Lung (tissue), 12 donors: ENCODE results near the gene PDE8A. TPM values are rescaled to one million over a fixed set of nuclear protein-coding genes. Genes with fewer than 3 reads are reported as not detected.

Experiments used
- ATAC-seq: fragments of 200-7000 bp; cut with Tn5 transposase; one replicate; pipeline ENCODE4 v1.9.1; 2020; ENCODE audit warnings: moderate number of reproducible peaks; ENCODE audit not compliant: insufficient read depth, low FRiP score
- DNase-seq, 3 donors: peaks; one replicate each; pipeline ENCODE4 v3.0.0-alpha.2; 2013 to 2017
- H3K27ac ChIP-seq, 2 donors: one replicate each; pipeline ENCODE4 v1.5.1; 2013; ENCODE audit warnings: mild to moderate bottlenecking in 2 of 2, moderate library complexity in 2 of 2, control low read depth in 1 of 2, inconsistent platforms in 1 of 2, low read depth in 1 of 2, low read length in 1 of 2
- H3K27me3 ChIP-seq, 3 donors: one replicate each; pipeline ENCODE4 v1.5.1; 2013; ENCODE audit warnings: low read length in 2 of 3; ENCODE audit not compliant: control insufficient read depth in 3 of 3, insufficient read depth in 3 of 3
- H3K36me3 ChIP-seq, 4 donors: one replicate each; pipeline ENCODE4 v1.5.1; 2013; ENCODE audit warnings: low read length in 4 of 4, mild to moderate bottlenecking in 1 of 4, moderate library complexity in 1 of 4; ENCODE audit not compliant: control insufficient read depth in 4 of 4, insufficient read depth in 4 of 4
- H3K4me1 ChIP-seq, 5 donors: one replicate each; pipeline ENCODE4 v1.5.1; 2013; ENCODE audit warnings: low read length in 5 of 5, mild to moderate bottlenecking in 2 of 5, moderate library complexity in 1 of 5; ENCODE audit not compliant: control insufficient read depth in 5 of 5, insufficient read depth in 5 of 5
- H3K4me3 ChIP-seq: one replicate; pipeline ENCODE4 v1.5.1; 2013; ENCODE audit warnings: mild to moderate bottlenecking, control low read depth, moderate library complexity
- H3K9ac ChIP-seq, 2 donors: one replicate each; pipeline ENCODE4 v1.5.1; 2013; ENCODE audit warnings: low read length in 2 of 2, control low read depth in 1 of 2; ENCODE audit not compliant: insufficient read depth in 1 of 2
- H3K9me3 ChIP-seq, 4 donors: one replicate each; pipeline ENCODE4 v1.5.1; 2013; ENCODE audit warnings: low read length in 3 of 4, mild to moderate bottlenecking in 1 of 4, moderate library complexity in 1 of 4; ENCODE audit not compliant: control insufficient read depth in 4 of 4, insufficient read depth in 3 of 4
- WGBS, 2 donors: extraction: QIAGEN DNeasy Blood & Tissue Kit; methylation state at CpG; one replicate each; pipeline ENCODE4 v1.1.7; 2013; 5-methylcytosine and 5-hydroxymethylcytosine counted together
- polyA plus RNA-seq, 2 donors: library from polyadenylated mRNA; stranded (reverse); fragments of 200-250 nt; gene quantifications; one replicate each; pipeline ENCODE4 v1.2.1, GENCODE V29; 2013
- total RNA-seq, 2 donors: library from RNA; depleted of rRNA in 1 of 2; stranded (reverse); fragments of >200 nt in 1 of 2; gene quantifications; one replicate each; pipeline ENCODE4 v1.2.1, GENCODE V29; 2014 to 2021
- TF ChIP-seq, protein P1 (sequence below): IDR thresholded peaks from 2 replicates; pipeline ENCODE4 v1.5.1; 2012; ENCODE audit warnings: mild to moderate bottlenecking; ENCODE audit errors: control extremely low read depth, extremely low read depth
- donor health status: control.
- donor health status: control.
- donor health status: Bipolar disorder and iron deficiency.
- donor health status: healthy.
- donor health status: DM: yes; HTN: yes; CAD: no.

The PDE8A gene
- total and polyA plus RNA-seq, 4 donors, result 13.7 to 87.7 (median 33.5) TPM

- TF ChIP-seq, protein P1, sequence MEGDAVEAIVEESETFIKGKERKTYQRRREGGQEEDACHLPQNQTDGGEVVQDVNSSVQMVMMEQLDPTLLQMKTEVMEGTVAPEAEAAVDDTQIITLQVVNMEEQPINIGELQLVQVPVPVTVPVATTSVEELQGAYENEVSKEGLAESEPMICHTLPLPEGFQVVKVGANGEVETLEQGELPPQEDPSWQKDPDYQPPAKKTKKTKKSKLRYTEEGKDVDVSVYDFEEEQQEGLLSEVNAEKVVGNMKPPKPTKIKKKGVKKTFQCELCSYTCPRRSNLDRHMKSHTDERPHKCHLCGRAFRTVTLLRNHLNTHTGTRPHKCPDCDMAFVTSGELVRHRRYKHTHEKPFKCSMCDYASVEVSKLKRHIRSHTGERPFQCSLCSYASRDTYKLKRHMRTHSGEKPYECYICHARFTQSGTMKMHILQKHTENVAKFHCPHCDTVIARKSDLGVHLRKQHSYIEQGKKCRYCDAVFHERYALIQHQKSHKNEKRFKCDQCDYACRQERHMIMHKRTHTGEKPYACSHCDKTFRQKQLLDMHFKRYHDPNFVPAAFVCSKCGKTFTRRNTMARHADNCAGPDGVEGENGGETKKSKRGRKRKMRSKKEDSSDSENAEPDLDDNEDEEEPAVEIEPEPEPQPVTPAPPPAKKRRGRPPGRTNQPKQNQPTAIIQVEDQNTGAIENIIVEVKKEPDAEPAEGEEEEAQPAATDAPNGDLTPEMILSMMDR, result no peak
- ATAC-seq (no peak), DNase-seq (no peak)
- Histone ChIP-seq H3K27ac (no peak overlapping the region), H3K4me3 (no peak overlapping the region), H3K4me1 (peaks cover 0 to 2% (median 0%) of the 10 kb centered on the region in 5 donors), H3K36me3 (peaks cover 0 to 11% (median 2%) of the 10 kb centered on the region in 4 donors), H3K27me3 (no peaks in the 10 kb centered on the region), H3K9ac (no peak overlapping the region), H3K9me3 (no peaks in the 10 kb centered on the region)
- 94 to 95% methylated on average over 3 of the region's 3 CpGs for WGBS, 2 donors
Measured at GRCh38 chr15:85073556-85074194, 92.0 kb downstream of the PDE8A start.

DNA sequence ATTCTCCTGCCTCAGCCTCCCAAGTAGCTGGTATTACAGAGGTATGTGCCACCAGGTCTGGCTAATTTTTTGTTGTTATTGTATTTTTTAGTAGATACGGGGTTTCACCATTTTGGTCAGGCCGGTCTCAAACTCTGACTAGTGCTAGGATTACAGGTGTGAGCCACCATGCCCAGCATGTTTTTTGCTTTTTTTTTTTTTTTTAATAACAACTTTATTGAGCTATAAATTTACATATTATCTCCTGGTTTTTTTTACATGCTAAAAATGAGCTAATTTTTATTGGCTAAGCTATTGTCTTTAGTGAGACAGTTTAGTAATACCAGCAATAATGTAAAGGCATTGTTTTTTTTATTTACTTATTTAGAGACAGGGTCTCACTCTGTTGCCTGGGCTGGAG, 105.2 kb downstream of the PDE8A start:
- Histone ChIP-seq H3K4me3 (no peak overlapping the region), H3K36me3 (peaks cover 5 to 23% (median 13%) of the 10 kb centered on the region in 4 donors)
- 97 to 98% methylated on average over 2 of the region's 2 CpGs for WGBS, 2 donors

GRCh38 chr15:85088300-85088699, 106.6 kb downstream of the PDE8A start:
- WGBS, 2 donors, result 80 to 87% methylated on average over 5 of the region's 5 CpGs
- Histone ChIP-seq H3K27me3 (no peaks in the 10 kb centered on the region), H3K27ac (no peak overlapping the region), H3K9ac (no peak overlapping the region), H3K36me3 (peaks cover 10 to 25% (median 19%) of the 10 kb centered on the region in 4 donors), H3K9me3 (peaks cover 0 to 1% (median 0%) of the 10 kb centered on the region in 4 donors), H3K4me3 (no peak overlapping the region), H3K4me1 (no peaks in the 10 kb centered on the region)
- ATAC-seq, result no peak
- TF ChIP-seq, protein P1, result no peak
- no peak for DNase-seq

More for the DNA sequence above, 105.2 kb downstream of the PDE8A start:
- Histone ChIP-seq H3K9me3 (peaks cover 0 to 1% (median 0%) of the 10 kb centered on the region in 4 donors), H3K4me1 (no peaks in the 10 kb centered on the region), H3K9ac (no peak overlapping the region), H3K27ac (no peak overlapping the region), H3K27me3 (no peaks in the 10 kb centered on the region)
- ATAC-seq (no peak), DNase-seq (no peak)
- TF ChIP-seq, protein P1, result no peak
